Osteoblast (primary cell): ENCODE results near the gene DTNB. TPM values are rescaled to one million over a fixed set of nuclear protein-coding genes. Genes with fewer than 3 reads are reported as not detected.

ENCODE experiments used
- DNase-seq: peaks from one replicate; pipeline ENCODE4 v3.0.0; 2011; ENCODE audit warnings: low spot score, mixed read lengths; ENCODE audit not compliant: insufficient read length; ENCODE audit errors: missing footprints
- H2AFZ ChIP-seq: 2 replicates; pipeline ENCODE4 v1.6.0; 2011; ENCODE audit warnings: mild to moderate bottlenecking, low read length
- H3K27ac ChIP-seq: 2 replicates; pipeline ENCODE4 v1.5.1; 2011; ENCODE audit warnings: mild to moderate bottlenecking, low read depth, low read length, moderate library complexity
- H3K27me3 ChIP-seq: 2 replicates; pipeline ENCODE4 v1.6.0; 2012; ENCODE audit warnings: mild to moderate bottlenecking, control low read depth, inconsistent platforms, low read length, moderate library complexity; ENCODE audit not compliant: insufficient read depth
- H3K36me3 ChIP-seq: 2 replicates; pipeline ENCODE4 v1.5.1; 2011; ENCODE audit warnings: mild to moderate bottlenecking, low read length, control low read depth, moderate library complexity; ENCODE audit not compliant: insufficient read depth
- H3K4me1 ChIP-seq: 2 replicates; pipeline ENCODE4 v1.5.1; 2011; ENCODE audit warnings: mild to moderate bottlenecking, low read length, control low read depth, moderate library complexity; ENCODE audit not compliant: insufficient read depth
- H3K4me2 ChIP-seq: 2 replicates; pipeline ENCODE4 v1.6.0; 2011; ENCODE audit warnings: mild to moderate bottlenecking, low read length; ENCODE audit not compliant: insufficient read depth
- H3K4me3 ChIP-seq: fragments of 200-600 bp; sonication (generic); 3 replicates; pipeline ENCODE4 v1.5.1; 2012; ENCODE audit warnings: mild to moderate bottlenecking, low read length, inconsistent platforms; ENCODE audit not compliant: insufficient read depth
- H3K79me2 ChIP-seq: 2 replicates; pipeline ENCODE4 v1.6.0; 2012; ENCODE audit warnings: mild to moderate bottlenecking, low read length, control low read depth, inconsistent platforms; ENCODE audit not compliant: insufficient read depth
- H3K9me3 ChIP-seq: 2 replicates; pipeline ENCODE4 v1.5.1; 2011; ENCODE audit warnings: low read depth, low read length, control low read depth
- H4K20me1 ChIP-seq: 2 replicates; pipeline ENCODE4 v1.6.0; 2012; ENCODE audit warnings: mild to moderate bottlenecking, low read length, control low read depth; ENCODE audit not compliant: insufficient read depth
- CTCF ChIP-seq: IDR thresholded peaks from 2 replicates; pipeline ENCODE4 v1.5.1; 2011; ENCODE audit warnings: mild to moderate bottlenecking, low read depth, low read length, moderate library complexity; ENCODE audit errors: extremely low read depth
- total RNA-seq: library from RNA; depleted of rRNA; stranded (reverse); fragments of >200 nt; gene quantifications from 2 replicates; pipeline ENCODE4 v1.2.3, GENCODE V29; 2012

The DTNB gene
- total RNA-seq, 1 donor, result 9.8 TPM

- Histone ChIP-seq H3K4me1 (no peaks in the 10 kb centered on the region), H2AFZ (no peak overlapping the region), H3K27me3 (no peaks in the 10 kb centered on the region), H3K79me2 (no peaks in the 10 kb centered on the region), H3K4me3 (no peak overlapping the region), H3K27ac (no peak overlapping the region), H3K36me3 (no peaks in the 10 kb centered on the region), H3K9me3 (no peaks in the 10 kb centered on the region), H3K4me2 (no peak overlapping the region), H4K20me1 (no peaks in the 10 kb centered on the region)
- no peak for TF ChIP-seq CTCF
- no peak for DNase-seq
Observed at GRCh38 chr2:25446122-25446521, 227.3 kb downstream of the DTNB start.

- Histone ChIP-seq H4K20me1 (no peaks in the 10 kb centered on the region), H3K79me2 (no peaks in the 10 kb centered on the region), H3K9me3 (no peaks in the 10 kb centered on the region), H3K4me3 (no peak overlapping the region), H3K36me3 (no peaks in the 10 kb centered on the region), H3K4me2 (no peak overlapping the region), H3K4me1 (no peaks in the 10 kb centered on the region), H2AFZ (no peak overlapping the region), H3K27ac (no peak overlapping the region), H3K27me3 (no peaks in the 10 kb centered on the region)
- no peak for TF ChIP-seq CTCF
- no peak for DNase-seq
Observed at GRCh38 chr2:25445464-25445863, 227.9 kb downstream of the DTNB start.

DNA sequence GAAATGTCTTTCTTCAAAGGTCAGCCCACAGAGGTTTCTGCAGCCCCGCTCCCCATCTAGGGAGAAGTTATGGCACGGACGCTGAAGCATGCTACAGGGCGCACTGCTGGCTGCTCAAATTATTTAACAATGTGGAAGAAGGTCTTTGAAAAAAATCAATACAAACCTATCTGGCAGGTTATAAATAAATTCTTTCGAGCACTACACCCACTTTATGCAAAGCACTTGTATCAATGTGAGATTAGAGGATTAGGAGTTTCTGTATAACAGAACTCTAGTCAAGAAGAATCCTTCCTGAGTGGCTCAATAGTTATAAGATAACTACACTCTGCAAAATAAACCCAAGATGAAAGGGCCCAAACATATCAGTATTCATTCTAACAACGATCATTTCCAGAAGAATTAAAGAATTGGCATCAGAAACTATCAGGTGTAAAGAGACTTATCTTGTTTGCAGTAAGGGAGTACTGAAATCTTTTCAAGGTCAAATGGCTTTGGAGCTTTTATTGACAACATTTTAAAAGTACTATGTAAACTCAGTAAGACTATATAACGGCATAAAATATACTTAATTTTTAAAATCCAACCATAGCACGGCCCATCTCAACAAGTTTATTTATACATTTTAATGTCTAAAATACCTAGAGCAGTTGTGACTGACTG lies 228.6 kb downstream of the DTNB start:
- H3K27ac ChIP-seq, result no peak overlapping the region
- no peak overlapping the region for H2AFZ ChIP-seq
- H3K4me3 ChIP-seq, result no peak overlapping the region
- H3K9me3 ChIP-seq, result no peaks in the 10 kb centered on the region
- no peak for DNase-seq
- H3K79me2 ChIP-seq, result no peaks in the 10 kb centered on the region
- no peak for TF ChIP-seq CTCF
- H3K4me2 ChIP-seq, result no peak overlapping the region
- no peaks in the 10 kb centered on the region for H3K4me1 ChIP-seq
- H3K36me3 ChIP-seq, result no peaks in the 10 kb centered on the region
- no peaks in the 10 kb centered on the region for H4K20me1 ChIP-seq
- H3K27me3 ChIP-seq, result no peaks in the 10 kb centered on the region

DNA sequence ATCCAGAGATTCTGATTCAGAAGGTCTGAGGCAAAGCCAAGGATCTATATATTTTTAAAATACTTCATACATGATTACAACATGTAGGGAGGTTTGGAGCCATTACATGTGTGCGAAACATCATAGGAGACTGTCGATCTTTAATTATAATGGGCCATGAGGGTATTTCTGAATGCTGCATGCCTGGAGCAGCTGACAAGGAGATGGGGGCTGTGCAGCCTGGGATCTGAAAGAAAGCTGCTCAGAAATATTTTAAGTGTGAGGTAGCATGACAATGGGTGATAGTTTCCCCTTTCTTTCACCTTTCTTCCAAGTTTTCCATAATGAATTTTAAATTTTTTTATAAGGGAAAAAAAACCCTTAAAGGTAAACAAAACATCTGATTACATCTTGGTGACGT lies 229.6 kb downstream of the DTNB start:
- H3K4me2 ChIP-seq, result no peak overlapping the region
- H3K79me2 ChIP-seq, result no peaks in the 10 kb centered on the region
- no peaks in the 10 kb centered on the region for H3K36me3 ChIP-seq
- no peak for DNase-seq
- H3K27me3 ChIP-seq, result no peaks in the 10 kb centered on the region
- no peak overlapping the region for H3K4me3 ChIP-seq
- H3K9me3 ChIP-seq, result no peaks in the 10 kb centered on the region
- TF ChIP-seq CTCF, result no peak
- H2AFZ ChIP-seq, result no peak overlapping the region
- H3K4me1 ChIP-seq, result no peaks in the 10 kb centered on the region
- H4K20me1 ChIP-seq, result no peaks in the 10 kb centered on the region
- no peak overlapping the region for H3K27ac ChIP-seq
